Left forelimb (tissue), 1 donor: ENCODE data around the gene SEZ6.

Experiments used
- DNase-seq: peaks from one replicate; pipeline ENCODE4 v3.0.0-alpha.2; 2018; ENCODE audit warnings: low spot score

Gene SEZ6

DNA sequence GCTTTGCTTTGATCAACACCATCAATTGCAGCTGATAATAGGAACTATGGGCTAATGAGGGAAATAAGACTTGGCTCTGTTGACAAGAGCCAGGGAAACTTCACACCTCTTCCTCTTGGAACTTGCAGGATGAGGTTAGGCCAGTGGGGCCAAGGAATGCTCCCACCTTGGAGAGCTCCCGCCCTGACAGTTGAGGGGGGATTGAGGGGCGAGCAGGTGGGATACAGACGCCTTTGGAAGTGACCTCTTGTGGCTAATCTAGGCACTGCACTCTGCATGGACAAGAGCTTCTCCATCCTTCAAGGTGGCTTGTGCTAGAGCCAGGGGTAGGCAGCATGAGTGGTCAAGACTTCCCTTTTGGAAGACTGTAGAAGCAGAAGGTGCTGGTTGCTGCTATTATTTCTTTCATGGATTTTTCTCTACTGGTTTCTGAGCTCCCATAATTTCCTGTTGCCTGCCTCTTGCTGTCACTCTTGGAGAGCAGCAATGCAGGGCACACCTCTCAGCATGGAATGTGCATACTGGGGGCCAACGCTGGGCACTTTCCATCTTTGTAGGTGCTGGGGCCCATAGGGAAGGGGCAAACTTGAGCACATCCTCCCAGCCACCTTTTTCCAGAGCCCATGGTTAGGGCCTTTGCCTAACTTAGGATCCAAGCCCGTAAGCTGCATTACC is 52.3 kb downstream of the SEZ6 start:
- DNase-seq: no peak

DNA sequence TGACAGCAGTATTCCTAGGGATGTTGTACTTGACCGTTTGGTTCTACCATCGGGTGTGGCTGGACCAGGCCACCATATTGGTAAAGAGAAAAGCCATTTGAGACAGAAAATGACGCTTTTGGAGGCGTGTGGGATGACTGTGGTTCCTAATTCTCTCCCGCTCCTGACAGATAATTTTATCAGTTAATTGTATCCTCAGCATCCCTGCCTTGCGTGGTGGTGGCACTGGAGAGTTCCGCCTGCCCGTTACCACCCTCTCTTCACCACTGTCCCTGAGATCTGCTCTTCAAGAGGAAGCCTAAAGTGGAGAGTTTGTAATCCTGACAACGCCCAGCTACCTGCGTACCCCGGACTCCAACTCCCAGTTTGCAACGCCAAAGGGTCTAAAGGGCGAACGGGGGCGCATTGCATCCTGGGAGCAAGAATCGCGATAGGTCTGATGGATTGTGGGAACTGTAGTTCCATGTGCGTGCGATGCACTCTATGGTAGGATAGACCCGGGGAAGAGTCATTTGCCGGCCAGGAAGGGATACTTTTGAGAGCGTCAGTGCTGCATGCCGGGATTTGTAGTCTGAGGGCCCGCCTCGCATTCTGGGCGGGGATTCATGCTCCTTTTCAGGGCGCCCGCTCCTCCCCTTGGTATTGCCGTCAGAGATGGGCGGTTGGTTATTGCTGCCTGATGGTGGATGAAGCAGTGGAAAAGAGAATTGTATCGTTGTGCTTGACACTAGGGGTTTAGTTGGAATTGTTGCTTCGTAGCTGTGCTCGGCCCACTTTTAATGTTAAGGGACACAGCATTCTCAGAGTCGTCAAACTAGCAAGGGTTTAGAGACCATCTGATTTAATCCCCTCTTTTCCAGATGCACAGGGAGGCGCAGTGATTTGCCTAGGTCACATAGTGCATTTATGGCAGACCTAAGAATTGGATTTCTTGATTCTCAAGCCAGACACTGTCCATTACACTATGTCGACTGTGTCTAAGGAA is 53.5 kb downstream of the SEZ6 start:
- DNase-seq: peak; percentile 95

GRCh38 chr17:28951428-28951990 is 54.3 kb downstream of the SEZ6 start, which contains the start of gene PHF12:
TSS of gene PHF12 (minus strand) at chr17:28951518. CDS start at chr17:28950960, 558 bp downstream.
- DNase-seq: peak; percentile 97

DNA sequence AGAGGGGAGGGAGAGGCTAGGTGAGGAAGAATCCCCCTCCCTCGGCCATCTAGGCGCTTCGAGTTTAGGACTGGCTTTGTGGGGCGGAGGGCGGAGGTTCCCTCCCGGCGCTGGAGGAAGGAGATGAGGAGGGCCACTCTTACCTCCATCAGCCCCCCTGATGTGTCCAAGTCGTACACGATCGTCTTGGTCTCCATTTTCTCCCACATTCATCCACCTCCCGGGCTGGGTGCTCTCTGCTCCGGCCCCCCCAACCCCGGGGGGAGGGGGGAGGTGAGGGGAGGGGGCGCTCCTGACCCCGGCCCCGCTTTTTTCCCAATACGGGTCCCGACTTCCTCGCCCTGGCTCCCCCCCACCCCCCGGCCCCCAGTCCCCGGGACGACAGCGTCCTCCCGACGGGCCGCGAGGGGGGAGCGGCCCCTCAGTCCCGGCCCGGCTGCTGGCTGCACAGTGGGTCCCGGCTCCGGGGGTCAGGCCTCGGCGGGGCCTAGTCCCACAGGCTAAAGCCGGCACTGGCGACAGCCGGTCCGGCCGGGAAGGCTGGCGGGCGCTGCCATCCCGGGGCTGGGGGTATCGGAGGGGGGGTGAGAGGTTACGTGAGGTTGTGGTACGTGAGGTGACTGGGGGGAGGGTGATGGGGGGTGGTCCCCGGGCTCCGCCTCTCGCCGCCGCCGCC is 54.9 kb downstream of the SEZ6 start:
- no peak for DNase-seq

DNA sequence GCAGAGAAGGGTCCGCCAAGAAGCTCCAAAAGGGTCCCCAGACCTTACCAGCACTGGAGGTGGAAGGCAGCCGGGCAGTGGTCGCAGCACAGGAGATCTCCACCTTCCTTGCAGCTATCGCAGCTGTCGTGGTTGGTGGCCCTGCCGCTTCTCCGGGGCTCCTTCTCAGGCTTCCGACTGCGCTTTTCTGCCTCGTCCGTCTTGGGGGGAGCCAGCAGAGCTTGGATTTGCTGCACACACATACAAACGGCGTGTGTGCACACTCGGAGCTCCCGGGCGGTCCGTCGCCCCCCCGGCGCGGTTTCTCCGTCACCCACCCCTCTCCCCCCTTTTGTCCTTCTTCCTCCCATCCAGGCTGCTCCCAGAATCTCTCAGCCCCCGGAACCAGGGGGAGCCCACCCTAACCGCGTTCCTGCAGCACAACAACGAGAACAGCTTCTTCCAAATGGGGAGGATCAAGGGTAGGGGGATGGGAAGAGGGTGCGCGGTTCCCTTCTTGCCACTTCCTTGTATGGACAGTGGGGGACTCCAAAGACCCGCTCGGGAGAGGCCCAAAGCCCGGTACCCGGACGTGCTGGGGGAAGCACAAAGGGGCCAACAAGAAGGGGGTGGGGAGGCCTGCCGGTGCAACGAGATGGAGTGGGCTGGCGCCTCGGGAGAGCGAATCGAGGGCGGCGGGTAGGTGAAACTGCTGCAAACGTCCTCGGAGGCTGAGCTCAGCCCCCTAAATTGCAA is 55.6 kb downstream of the SEZ6 start:
- DNase-seq: no peak

GRCh38 chr17:28949185-28950016 is 56.4 kb downstream of the SEZ6 start:
- peak; percentile 84 for DNase-seq

DNA sequence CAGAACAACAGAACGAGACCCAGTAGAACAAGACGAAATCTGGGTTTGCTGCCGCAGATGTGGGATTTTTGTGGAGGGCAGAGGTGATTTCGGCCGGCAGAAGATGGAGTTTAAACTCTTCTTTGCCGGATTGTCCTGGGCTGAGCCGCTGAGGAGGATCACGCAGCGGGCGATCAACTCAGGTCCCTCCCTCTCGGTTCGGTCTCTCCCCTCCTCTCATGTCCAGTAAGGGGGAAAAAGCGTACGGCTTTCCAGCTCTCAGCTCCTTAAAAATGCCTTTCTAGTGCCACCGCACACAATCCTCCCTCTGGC is 57.0 kb downstream of the SEZ6 start:
- DNase-seq: no peak

DNA sequence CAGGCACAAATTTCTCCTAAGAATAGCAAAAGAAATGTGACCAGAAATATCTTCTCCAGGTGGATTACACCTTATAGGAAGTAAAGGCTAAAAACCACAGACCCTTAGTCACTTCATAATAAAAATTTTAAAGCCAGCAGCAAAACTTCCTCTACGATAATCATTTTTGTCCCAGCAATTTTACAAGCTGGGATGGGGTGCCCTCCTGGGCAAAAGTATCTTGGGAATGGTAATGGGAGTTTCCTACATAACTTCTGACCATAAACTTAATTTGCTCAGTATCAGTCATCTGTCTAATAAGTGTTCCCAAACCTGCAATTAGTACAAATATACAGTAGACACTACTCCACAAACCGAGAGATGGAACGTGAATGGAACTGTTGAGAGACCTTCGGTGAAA is 57.5 kb downstream of the SEZ6 start:
- DNase-seq: no peak

GRCh38 chr17:28947639-28948038 is 58.2 kb downstream of the SEZ6 start:
- DNase-seq: no peak

DNA sequence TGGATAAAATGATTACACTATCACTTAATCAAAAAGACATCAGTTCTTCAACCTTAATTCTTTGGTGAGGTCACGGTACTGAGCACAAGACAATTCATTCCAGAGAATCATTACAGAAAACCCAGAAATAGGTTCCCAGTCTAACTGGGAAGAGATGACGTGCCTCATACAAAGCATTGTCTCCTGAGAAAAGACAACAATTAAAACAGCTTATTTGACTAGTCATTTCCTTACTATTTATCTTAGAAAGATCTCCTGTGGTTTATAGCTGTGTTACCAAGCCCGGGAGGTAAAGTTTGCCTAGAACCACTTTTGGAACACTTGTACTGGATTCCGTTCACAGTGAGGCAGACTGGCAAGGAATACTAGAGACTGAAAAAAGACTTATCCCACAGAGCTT is 59.6 kb downstream of the SEZ6 start:
- no peak for DNase-seq

DNA sequence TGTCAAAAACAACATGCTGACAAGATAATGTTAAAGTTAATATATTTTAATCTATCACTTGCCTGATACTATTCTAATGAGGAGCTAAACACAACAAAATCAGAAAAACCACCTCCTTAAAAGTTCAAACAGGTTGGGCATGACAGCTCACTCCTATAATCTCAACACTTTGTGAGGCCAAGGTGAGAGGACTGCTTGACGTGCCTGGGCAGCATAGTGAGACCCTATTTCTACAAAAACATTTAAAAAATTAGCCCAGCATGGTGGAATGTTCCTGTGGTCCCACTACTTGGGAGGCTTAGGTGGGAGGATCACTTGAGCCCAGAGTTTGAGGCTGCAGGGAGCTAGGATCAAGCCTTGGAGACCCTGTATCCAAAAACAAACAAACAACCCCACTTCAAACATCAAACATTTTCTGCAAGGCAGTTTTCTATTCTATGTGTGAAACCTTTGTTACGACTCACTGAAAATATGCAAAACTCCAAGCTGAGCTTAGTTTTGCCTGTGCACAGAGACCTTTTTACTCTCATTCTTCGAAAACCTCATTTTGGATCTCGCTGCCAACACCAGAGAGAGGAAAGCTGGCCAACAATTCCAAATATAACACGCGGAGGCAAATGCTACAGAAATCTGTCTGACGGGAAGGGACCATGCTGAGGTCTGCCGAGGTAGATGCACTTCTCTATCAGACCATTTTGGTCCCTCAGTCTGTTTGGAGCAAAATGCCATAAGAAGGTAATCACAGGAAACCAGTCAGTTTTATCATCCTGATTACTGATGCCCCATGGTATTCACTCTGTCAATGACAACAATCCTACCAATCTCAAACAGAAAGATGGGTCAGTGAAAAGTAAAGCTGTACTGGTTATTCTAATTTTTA is 60.7 kb downstream of the SEZ6 start:
- DNase-seq: no peak

- DNase-seq: no peak
These were observed 61.5 kb downstream of the SEZ6 start for GRCh38 chr17:28944343-28944742.

DNA sequence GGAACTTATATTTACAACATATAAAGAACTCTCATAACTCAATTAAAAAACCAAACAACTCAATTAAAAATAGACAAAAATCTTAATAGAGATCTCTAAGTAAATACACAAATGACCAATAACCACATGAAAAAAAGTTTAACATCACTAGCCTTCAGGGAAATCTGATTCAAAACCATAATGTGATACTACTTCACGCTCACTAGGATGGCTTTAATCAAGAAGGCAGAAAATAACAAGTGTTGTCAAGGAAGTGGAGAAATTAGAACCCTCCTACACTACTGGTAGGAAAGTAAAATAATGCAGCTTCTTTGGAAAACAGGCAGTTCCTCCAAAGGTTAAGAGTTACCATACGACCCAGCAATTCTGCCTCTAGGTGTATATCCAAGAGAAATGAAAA is 62.9 kb downstream of the SEZ6 start:
- DNase-seq: no peak

DNA sequence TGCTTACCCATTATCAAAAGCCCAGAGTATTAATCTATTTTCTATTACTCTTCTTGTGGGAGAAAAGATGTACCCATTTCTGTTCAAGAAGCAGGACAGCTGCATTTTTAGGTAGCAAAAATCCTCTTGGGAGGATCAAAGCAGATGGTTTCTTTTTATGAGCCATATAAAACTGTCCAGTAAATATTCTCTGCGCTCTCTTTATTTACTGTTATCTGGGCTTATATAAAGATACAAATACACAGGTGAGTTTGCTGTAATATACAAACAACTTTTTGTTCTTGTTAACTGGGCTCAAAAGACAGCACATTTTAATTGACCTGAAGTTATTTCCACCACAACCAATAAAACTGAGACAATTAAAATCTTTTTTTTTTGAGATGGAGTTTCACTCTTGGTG is 64.6 kb downstream of the SEZ6 start:
- DNase-seq: no peak

DNA sequence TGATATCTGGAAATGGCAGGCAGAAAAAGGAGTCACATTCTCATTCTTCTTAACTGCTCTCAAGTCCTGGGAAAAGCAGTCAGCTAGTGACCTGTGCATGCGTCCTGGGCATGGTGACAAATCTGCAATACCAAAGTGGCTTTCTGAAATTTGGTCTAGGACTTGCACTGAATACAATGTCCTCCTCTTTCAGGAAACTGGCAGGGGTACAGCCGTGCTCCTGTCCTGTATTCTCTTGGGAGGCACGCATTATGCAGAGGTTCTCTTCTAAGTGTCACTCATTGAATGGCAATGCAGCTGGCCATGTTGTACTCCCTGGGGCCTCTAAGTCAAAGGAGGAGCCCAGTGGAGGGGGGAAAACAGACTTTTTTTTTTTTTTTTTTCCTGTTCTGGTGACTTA is 65.2 kb downstream of the SEZ6 start:
- no peak for DNase-seq

GRCh38 chr17:28940142-28940541 is 65.7 kb downstream of the SEZ6 start:
- DNase-seq: no peak

DNA sequence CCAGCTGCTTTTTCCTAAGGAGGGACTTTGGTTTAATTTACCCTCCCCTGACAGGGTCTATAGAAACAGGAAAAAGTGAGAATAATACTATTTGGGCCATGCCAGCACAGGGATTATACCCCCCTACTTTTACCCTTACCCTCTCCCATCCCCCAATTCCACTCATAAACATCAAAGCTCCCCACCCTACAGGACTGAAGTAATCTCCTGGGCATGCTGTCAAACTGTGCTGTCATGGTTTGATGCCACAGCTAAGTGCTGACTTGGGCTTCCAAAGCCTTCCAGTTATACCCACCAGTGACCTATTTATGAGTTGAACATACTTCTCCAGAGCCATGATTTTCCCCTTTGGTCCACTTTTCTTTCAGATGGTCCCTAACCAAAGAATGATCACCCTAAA is 67.3 kb downstream of the SEZ6 start:
- no peak for DNase-seq

DNA sequence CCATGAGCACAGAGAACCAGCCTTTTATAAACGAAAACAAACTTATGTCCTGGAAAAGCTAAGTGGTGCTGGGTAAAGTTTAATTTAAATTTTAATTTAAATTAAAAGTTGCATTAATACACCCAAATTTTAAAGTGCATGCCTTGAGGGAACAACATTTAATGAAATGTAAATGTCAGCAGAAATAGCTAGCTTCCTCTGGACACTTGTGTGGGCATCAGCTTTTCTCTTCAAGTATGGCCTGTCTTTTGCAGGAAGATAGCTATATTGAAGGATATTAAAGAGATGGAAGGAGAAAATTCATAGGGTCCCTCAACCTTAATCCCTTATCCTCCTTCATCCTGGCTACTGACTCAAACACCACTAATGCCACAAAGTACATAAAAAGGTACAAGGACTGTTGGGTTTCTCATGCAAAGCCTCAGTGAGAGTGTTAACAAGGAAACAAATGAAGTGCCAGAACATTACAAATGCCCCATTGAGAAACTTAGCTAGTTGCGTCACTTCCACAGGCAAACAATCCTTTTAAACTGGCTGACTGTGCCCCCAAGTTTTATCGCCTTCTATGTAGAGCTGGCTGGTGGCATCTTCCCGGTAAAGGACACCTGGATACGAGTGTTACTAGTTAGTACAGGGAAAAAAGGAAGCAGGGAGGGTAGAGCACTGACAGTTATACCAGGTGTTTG is 68.6 kb downstream of the SEZ6 start:
- no peak for DNase-seq

- DNase-seq: no peak
These were observed 69.9 kb downstream of the SEZ6 start for GRCh38 chr17:28935744-28936460.
